ENCODE data around the gene BCR.

Gene BCR

DNA sequence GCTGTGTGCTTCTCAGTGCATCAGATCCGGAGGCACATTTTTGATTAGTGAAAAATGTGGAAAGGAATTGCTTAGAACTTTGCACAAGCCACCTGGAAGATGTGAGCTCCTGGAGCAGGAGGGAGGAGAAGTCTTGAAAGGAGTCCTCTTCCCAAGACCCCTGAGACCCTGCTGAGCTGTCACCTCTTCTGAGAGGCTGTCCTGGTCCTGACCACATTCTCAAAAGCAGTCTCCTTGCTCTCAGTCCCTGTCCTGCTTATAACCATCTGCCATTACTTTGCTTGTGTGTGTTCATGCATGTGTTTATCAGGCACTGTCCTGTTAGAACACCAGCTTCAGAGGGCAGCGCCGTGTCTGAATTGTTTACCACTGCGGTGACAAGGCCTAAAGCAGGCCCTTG lies 86.5 kb downstream of the BCR start:
- DNase-seq: no peak

DNA sequence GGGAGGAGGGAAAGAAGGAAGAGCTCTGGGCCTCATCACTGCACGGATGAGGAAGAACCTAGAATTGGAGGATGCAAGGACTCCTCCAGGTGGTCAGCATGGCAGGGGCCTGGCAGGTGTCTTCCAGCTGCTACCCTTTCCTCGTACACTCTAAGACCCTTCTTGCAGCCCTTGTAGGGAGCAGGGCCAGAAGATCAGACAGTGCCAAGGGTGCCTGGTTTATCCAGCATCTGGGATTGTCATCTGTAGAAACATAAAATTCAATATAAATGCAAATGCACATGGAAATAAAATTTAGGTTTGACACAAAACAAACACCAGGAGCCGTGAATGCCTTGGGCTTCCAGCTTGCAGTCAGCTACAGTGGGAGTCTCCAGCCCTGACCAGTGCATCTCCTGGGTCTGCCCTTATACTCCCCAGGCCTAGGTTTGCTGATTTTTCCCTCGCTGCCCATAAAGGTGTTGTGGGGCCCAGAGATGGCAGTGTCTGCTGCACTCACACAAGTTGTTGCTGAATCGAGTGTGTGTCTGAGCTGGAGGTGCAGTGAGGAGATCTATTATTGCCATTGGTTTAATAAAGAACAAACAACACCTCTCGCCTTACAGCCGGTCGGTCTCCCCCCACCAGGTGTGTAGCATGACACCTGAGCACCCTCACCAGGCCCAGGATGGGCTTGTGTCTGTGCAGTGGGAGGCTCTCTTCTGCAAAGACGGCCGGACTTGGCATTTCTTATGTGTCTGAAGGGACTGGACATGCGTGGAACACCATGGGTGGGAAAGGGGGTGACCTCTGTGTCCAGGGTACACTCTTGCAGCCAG lies 87.1 kb downstream of the BCR start:
- DNase-seq: no peak

GRCh38 chr22:23268139-23268712 lies 87.9 kb downstream of the BCR start:
- DNase-seq: no peak

DNA sequence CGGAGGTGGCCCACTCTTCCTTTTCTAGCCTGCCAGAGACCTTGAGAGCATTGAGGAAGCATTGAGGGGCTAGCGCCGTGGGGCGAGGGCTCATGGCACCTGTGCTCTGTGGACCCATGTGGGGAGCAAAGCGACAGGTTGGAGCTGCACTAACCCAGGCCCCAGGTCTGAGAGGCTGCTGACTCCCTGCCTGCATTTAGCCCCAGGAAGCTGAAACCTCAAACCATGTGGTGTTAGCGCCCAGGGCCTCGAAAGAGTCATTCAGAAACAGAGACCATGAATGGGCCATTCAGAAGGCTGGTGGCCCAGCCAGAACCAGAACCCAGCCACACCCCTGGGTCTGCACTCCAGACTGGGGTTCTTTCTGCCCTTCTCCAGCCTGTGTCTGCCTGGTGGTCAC lies 88.6 kb downstream of the BCR start:
- DNase-seq: no peak

DNA sequence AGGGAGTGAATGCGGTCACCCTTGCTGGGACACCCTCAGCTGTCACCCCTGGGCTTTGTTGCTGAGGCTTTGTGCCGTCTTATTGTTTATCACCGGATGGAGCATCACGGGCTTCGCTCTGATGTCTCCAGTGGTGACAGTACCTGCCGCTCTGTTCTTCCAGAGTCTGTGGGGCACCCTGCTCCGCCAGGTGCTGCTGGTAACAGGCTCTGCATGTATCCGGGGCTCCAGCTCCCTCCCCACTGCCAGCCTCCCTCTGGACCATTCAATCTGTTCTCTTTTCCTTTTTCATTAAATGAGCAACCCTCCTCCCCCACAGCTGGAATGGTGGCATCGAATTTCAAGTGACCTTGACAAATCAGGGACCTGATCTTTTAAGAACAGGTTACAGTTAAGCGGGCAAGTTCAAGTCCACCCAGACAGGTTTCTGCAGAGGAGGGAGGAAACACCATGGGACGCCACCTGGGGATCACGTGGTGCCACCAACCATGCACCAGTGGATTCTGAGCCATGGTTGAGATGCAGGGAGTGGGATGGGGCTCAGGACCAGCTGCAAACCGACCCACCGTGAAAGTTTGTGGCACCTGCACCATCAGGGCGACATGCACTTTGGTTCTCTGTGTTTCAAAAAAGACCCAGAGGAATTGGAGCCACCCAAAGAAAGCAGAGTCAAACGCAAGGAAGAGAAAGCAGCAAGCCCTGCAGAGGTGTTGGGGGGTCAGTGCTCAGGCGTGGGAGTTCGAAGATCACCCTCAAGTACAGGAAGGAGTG lies 89.3 kb downstream of the BCR start:
- no peak for DNase-seq

DNA sequence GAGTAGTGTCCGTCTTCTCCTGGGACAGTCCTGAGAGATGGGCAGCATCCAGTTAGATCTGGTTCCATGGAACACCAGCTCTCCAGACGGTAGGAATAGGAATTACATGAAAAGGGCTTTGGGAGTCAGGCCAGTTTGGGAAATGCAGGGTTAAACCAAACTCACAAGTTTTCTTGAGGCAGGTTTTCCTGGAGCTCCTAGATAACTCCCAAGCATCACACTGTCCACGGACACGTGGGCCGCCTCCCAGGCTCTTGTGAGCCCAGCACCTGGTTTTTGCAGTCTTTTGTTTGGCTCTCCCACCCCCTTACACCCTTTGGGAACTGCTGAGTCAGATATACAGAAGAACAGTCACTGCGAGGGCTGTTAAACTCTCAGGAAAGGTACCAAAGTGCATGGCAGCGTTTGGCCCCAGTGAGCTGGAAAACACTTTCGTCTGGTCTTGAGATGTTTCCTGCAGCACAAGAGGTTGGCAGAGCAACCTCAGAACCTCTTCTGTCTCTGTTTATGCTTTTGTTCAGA lies 90.0 kb downstream of the BCR start:
- DNase-seq: no peak

- no peak for DNase-seq
These were observed 90.7 kb downstream of the BCR start for GRCh38 chr22:23270798-23271596.

GRCh38 chr22:23271597-23271908 lies 91.2 kb downstream of the BCR start:
- DNase-seq: no peak

- DNase-seq: no peak
These were observed 92.1 kb downstream of the BCR start for GRCh38 chr22:23272371-23272770.

- no peak for DNase-seq
These were observed 92.5 kb downstream of the BCR start for GRCh38 chr22:23272834-23273233.

- no peak for DNase-seq
These were observed 93.3 kb downstream of the BCR start for GRCh38 chr22:23273445-23274145.

GRCh38 chr22:23274146-23274526 lies 93.8 kb downstream of the BCR start:
- DNase-seq: no peak

DNA sequence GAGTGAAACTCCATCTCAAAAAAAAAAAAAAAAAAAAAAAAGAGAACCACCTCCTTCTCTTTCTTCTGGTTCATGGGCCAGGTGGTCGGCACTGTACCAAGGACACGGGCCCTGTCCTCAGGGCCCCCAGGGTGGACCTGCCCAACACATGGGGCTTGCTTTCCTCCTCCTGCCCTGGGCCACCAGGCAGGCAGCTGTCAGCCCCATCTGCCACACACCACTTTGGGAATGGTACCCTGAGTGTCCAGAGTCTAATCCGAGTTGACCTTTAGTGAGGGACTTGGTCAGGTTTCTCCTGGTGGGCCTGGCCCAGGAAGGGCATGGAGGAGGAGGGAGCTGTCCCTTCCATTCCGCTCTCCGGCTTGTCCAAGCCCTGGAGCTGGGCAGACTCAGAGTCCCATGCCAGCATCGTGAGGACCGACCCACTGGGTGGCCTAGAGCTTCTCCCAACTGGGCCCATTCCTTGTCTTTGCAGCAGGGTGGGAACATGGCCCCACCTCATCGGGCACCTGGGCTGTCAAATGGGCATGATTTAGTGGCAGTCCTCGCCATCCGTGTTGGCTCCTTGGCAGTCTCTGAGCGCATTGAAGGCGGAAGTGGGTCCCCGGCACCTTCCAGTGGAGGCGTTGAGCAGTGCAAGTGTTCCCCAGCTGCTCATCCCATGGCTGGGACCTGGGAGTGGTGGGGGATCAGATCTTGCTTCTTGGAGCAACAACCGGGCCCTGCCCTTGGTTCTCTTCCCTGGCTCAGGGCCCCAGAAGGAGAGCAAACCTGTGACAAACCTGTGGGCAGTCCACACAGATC lies 94.8 kb downstream of the BCR start:
- no peak for DNase-seq

DNA sequence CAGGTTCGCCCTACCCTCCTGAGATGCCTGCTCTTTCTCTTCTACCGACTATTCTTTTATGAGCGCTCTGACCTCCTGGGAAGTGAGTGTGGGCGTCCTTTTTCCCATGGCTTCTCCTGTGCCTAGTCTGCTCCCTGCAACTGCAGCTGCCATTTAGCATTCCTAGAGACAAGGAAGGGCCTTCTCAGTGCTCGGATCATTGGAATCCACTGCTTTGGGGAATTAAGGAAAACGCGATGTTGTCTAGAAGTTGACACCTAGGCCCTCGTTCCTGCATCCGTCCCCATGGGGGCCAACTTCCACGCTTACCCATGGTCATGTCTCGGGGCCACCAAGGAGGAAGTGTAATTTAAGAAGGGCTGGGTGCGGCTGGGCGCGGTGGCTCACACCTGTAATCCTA lies 95.4 kb downstream of the BCR start:
- no peak for DNase-seq

DNA sequence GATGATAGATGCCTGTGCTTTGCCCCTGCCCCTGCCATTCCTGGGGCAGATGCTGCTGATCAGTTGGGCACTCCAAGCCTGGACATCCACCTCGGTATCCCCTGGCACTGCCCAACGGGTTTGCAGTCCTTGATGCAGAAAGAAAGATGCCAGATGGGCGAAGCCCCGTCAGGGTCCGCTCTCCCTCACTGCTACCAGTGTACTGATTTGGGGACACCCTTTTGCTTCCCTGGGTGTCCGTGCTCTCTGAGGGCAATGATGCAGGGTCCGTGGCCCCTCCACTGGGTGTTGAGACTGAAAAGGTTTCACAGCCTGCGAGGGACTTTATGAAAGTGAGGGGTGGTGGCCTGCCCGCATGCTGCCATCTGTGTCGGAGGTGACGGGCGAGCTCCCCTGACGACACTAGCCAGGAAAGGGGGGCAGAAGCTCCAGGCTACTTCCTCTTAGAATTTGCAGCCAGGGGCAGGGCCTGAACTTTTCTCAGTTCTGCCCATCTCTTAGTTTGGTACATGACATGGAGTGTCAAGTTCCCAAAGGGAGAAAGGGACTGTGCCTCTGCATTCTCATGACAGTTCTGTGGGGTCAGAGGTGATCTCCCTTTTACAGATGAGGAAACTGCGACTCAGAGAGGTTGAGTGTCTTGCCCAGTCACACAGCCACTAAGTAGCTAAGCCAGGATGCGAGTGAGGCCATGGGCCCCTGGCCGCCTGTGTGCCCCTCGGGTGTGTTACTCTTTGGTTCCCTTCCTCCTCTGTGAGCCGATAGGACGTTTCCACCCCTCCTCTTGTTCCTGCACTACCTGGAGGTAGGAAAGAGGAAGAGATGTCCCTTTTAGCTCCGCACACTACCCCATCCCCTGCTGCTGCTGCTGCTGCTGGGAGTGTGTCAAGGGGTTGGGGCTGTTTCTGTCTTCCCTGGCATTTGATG lies 96.6 kb downstream of the BCR start:
- DNase-seq: no peak

- DNase-seq: no peak
These were observed 97.4 kb downstream of the BCR start for GRCh38 chr22:23277583-23278295.

- DNase-seq: no peak
These were observed 98.8 kb downstream of the BCR start for GRCh38 chr22:23278883-23279675.

DNA sequence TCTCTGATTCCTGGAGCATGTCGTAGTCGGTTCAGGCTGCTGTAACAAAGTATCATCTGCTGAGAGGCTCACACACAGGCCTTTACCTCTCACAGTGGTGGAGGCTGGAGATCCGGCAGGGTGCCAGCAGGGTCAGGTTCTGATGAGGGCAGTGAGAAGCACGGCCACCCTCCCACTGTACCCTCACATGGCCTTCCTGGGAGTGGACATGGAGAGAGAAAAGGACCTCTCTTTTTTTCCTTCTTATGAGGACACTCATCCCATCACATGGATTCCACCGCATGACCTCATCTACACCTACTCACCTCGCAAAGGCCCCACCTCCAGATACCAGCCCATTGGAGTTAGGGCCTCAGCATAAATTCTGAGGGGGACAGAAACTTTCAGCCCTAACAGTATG lies 99.5 kb downstream of the BCR start:
- DNase-seq: no peak

Data from NCI-H1694 treated with DMSO at 0.1 percent for 48 hours (cell line).